DND-41 (cell line): ENCODE data around the gene TTC29.

Experiments used
- ATAC-seq: fragments of 200-7000 bp; cut with Tn5 transposase; 3 replicates; pipeline ENCODE4 v1.9.1; 2021; ENCODE audit warnings: low read depth; ENCODE audit not compliant: insufficient read depth
- DNase-seq: peaks from one replicate; pipeline ENCODE4 v3.0.0-alpha.2; 2020
- H2AFZ ChIP-seq: 2 replicates; pipeline ENCODE4 v1.6.0; 2012; ENCODE audit warnings: low read depth, low read length
- H3K27ac ChIP-seq: 2 replicates; pipeline ENCODE4 v1.5.1; 2012; ENCODE audit warnings: low read length, inconsistent platforms
- H3K27me3 ChIP-seq: fragments of 200-600 bp; sonication (generic); 2 replicates; pipeline ENCODE4 v1.6.0; 2012; ENCODE audit warnings: low read length, mild to moderate bottlenecking, inconsistent platforms; ENCODE audit not compliant: insufficient read depth, poor library complexity
- H3K36me3 ChIP-seq: 2 replicates; pipeline ENCODE4 v1.5.1; 2012; ENCODE audit warnings: low read length, inconsistent platforms; ENCODE audit not compliant: insufficient read depth
- H3K4me1 ChIP-seq: 2 replicates; pipeline ENCODE4 v1.5.1; 2012; ENCODE audit warnings: mild to moderate bottlenecking, low read length; ENCODE audit not compliant: insufficient read depth
- H3K4me2 ChIP-seq: 2 replicates; pipeline ENCODE4 v1.6.0; 2012; ENCODE audit warnings: mild to moderate bottlenecking, moderate library complexity, low read length, inconsistent platforms; ENCODE audit not compliant: insufficient read depth
- H3K4me3 ChIP-seq, 2 experiments: fragments of 200-600 bp in 1 of 2; shearing (Covaris generic) in 1 of 2; 2 replicates each; pipeline ENCODE4 v1.5.1; 2012 to 2016; ENCODE audit warnings: inconsistent platforms in 2 of 2, low read length in 2 of 2, mild to moderate bottlenecking in 2 of 2, low read depth in 1 of 2, moderate library complexity in 1 of 2
- H3K79me2 ChIP-seq: 2 replicates; pipeline ENCODE4 v1.6.0; 2012; ENCODE audit warnings: low read length, inconsistent platforms; ENCODE audit not compliant: insufficient read depth
- H3K9ac ChIP-seq: 2 replicates; pipeline ENCODE4 v1.6.0; 2012; ENCODE audit warnings: low read depth, mild to moderate bottlenecking, inconsistent platforms, low read length, moderate library complexity
- H3K9me3 ChIP-seq: 2 replicates; pipeline ENCODE4 v1.5.1; 2012; ENCODE audit warnings: low read length, moderate library complexity, mild to moderate bottlenecking, inconsistent platforms; ENCODE audit not compliant: insufficient read depth, severe bottlenecking
- H4K20me1 ChIP-seq: 2 replicates; pipeline ENCODE4 v1.6.0; 2012; ENCODE audit warnings: low read length; ENCODE audit not compliant: insufficient read depth
- EZH2 ChIP-seq: IDR thresholded peaks from 3 replicates; pipeline ENCODE4 v1.6.1; 2012; ENCODE audit warnings: borderline replicate concordance, low read depth, mild to moderate bottlenecking, moderate library complexity, low read length, inconsistent platforms; ENCODE audit not compliant: severe bottlenecking
- TF ChIP-seq, protein P1 (sequence below): IDR thresholded peaks from 2 replicates; pipeline ENCODE4 v1.5.1; 2012; ENCODE audit warnings: borderline replicate concordance, low read length, moderate library complexity, mild to moderate bottlenecking; ENCODE audit not compliant: poor library complexity, severe bottlenecking; ENCODE audit errors: extremely low read depth

Gene TTC29

DNA sequence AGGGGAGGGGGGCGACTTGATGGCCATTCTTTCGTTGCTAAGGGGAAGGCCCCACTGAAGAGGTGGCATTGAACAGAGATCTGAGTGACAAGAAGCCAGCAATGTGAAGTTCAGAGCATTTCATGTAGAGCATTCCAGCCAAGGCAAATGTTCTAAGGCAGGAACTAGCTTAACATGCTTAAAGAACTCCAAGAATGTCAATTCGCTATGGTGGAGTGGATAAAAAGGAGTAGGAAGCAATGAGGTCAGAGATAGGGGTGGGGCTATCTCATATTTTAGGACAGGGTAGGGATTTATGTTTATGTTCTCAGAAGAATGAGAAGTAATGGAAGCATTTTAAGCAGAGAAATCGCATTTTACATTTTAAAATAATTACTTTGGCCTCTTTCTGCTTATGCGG is 130.9 kb downstream of the TTC29 start:
- H3K79me2 ChIP-seq = no peaks in the 10 kb centered on the region
- H3K9me3 ChIP-seq = no peaks in the 10 kb centered on the region
- H3K27ac ChIP-seq = no peak overlapping the region
- H3K4me2 ChIP-seq = no peak overlapping the region
- H3K27me3 ChIP-seq = no peaks in the 10 kb centered on the region
- ATAC-seq (no peak), DNase-seq (no peak)
- H3K36me3 ChIP-seq = no peaks in the 10 kb centered on the region
- no peaks in the 10 kb centered on the region for H4K20me1 ChIP-seq
- no peaks in the 10 kb centered on the region for H3K4me1 ChIP-seq
- H2AFZ ChIP-seq = no peak overlapping the region
- no peak overlapping the region for H3K9ac ChIP-seq
- no peak overlapping the region for H3K4me3 ChIP-seq
- no peak for TF ChIP-seq EZH2
- TF ChIP-seq, protein P1, sequence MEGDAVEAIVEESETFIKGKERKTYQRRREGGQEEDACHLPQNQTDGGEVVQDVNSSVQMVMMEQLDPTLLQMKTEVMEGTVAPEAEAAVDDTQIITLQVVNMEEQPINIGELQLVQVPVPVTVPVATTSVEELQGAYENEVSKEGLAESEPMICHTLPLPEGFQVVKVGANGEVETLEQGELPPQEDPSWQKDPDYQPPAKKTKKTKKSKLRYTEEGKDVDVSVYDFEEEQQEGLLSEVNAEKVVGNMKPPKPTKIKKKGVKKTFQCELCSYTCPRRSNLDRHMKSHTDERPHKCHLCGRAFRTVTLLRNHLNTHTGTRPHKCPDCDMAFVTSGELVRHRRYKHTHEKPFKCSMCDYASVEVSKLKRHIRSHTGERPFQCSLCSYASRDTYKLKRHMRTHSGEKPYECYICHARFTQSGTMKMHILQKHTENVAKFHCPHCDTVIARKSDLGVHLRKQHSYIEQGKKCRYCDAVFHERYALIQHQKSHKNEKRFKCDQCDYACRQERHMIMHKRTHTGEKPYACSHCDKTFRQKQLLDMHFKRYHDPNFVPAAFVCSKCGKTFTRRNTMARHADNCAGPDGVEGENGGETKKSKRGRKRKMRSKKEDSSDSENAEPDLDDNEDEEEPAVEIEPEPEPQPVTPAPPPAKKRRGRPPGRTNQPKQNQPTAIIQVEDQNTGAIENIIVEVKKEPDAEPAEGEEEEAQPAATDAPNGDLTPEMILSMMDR = no peak

- Histone ChIP-seq H3K9me3 (no peaks in the 10 kb centered on the region), H2AFZ (no peak overlapping the region), H3K4me2 (no peak overlapping the region), H3K4me1 (no peaks in the 10 kb centered on the region), H3K27ac (no peak overlapping the region), H3K4me3 (no peak overlapping the region), H3K79me2 (no peaks in the 10 kb centered on the region), H3K27me3 (no peaks in the 10 kb centered on the region), H3K9ac (no peak overlapping the region), H3K36me3 (no peaks in the 10 kb centered on the region), H4K20me1 (no peaks in the 10 kb centered on the region)
- ATAC-seq (no peak), DNase-seq (no peak)
- TF ChIP-seq EZH2 = no peak
- TF ChIP-seq, protein P1 = no peak
Measured at GRCh38 chr4:146795711-146796110, 150.0 kb downstream of the TTC29 start.

DNA sequence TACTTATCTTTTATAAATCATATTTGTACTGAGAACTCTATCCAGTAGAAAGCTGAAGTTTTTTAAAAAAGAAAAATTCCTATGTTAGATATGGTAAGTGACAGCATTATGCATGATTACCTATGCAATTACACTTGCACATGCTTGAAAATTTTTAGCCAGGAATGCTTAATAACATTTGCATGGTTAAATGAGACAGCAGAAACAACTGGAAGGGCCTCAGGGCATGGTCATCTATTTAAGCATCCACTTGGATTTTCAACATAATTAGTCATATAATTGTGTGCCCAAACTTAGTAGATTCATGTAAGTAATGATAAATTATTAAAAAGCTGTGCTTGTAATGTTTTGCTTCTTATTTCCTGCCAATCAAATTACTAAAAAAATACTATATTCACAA is 151.9 kb downstream of the TTC29 start:
- Histone ChIP-seq H3K4me1 (no peaks in the 10 kb centered on the region), H3K79me2 (no peaks in the 10 kb centered on the region), H3K27ac (no peak overlapping the region), H3K4me3 (no peak overlapping the region), H2AFZ (no peak overlapping the region), H3K9ac (no peak overlapping the region), H3K27me3 (no peaks in the 10 kb centered on the region), H3K9me3 (no peaks in the 10 kb centered on the region), H4K20me1 (no peaks in the 10 kb centered on the region), H3K36me3 (no peaks in the 10 kb centered on the region), H3K4me2 (no peak overlapping the region)
- ATAC-seq (no peak), DNase-seq (no peak)
- no peak for TF ChIP-seq EZH2

DNA sequence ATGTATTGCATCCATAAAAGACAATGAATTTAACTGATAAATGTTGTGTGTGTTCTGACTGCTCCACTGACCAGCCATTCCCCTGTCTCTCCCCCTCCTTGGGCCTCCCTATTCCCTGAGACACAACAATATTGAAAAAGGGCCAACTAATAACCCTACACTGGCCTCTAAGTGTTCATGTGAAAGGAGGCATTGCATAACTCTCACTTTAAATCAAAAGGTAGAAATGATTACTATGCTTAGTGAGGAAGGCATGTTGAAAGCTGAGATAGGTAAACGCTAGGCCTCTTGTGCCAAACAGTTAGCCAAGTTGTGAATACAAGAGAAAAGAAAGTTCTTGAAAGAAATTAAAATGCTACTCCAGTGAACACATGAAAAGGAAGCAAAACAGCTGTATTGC is 154.2 kb downstream of the TTC29 start:
- Histone ChIP-seq H3K4me1 (no peaks in the 10 kb centered on the region), H3K36me3 (no peaks in the 10 kb centered on the region), H4K20me1 (no peaks in the 10 kb centered on the region), H3K27me3 (no peaks in the 10 kb centered on the region), H3K9me3 (no peaks in the 10 kb centered on the region), H3K4me2 (no peak overlapping the region), H3K9ac (no peak overlapping the region), H2AFZ (no peak overlapping the region), H3K4me3 (no peak overlapping the region), H3K27ac (no peak overlapping the region), H3K79me2 (no peaks in the 10 kb centered on the region)
- ATAC-seq = no peak
- TF ChIP-seq, protein P1 = no peak
- no peak for TF ChIP-seq EZH2
- no peak for DNase-seq
